Fibroblast of peridontal ligament (primary cell): ENCODE data around the gene DENR.

ENCODE experiments used
- DNase-seq: peaks from one replicate; pipeline ENCODE4 v3.0.0-alpha.2; 2010; ENCODE audit errors: extremely low read depth

The DENR gene

DNA sequence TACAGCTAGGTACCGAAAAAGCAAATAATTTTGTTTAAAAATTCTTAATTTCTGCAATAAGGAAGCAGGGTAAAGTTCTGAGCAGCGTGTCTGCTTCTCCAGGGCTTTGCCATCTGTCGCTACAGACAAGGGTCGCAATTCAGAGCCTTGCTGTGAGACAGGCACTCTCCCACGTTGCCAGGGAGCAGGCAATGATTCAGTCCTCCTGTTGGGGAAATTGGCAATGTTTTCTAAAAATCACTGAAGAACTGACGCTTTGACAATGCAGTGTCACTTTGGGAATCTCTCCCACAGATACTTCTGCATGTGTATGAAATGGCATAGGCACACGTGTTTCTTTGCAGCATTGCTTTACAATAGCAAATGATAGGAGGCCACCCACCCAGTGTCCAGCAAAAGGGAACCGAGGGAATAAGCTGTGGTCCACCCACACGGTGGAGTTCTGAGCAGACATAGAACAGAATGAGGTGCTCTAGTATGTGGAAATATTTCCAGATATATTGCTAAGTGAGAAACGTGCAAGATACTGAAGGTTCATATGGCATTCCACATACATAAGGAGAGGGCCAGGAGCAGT lies 66.7 kb downstream of the DENR start:
- no peak for DNase-seq

DNA sequence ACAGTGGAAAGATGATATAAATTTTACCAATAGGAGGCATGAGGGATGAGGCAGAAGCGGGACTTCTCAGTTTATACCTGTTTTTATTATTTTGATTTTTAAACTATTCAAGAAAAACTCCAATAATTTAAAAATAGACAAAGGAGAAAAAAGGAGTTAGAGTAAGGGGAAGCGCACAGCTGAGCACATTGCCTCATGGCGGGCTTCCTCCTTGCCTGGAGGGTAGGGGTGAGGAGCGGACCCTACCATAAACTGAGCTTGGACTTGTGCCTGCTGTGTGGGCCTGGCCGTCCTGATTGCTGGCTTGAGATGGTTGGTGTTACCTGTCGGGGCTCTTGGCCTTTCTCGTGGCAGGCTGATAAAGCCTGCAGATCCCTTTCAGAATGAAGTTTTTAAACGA lies 67.5 kb downstream of the DENR start:
- DNase-seq: no peak
